ENCODE measurements around the gene PRELID3B. TPM values are rescaled to one million over a fixed set of nuclear protein-coding genes. Genes with fewer than 3 reads are reported as not detected.

Gene PRELID3B
- total and polyA plus RNA-seq, 2 of the 13 experiments (the other 11 are each of a cell fraction or from before 2014, with no cell fraction given) = 23.3 to 42.6 TPM

- TF ChIP-seq ZNF713 (CRISPR knock-in tag; IDR thresholded peaks at IDR 0.05) (no peak), SNAPC5 (CRISPR knock-in tag; IDR thresholded peaks at IDR 0.05; ENCODE audit: borderline replicate concordance) (no peak), HMGXB4 (CRISPR knock-in tag; IDR thresholded peaks at IDR 0.05; ENCODE audit: borderline replicate concordance in 1 of 2, low read depth in 1 of 2) (0 out of 4 replicates have a peak, but pooled peaks of 1 of the 2 experiments have one; percentile 15), ZNF230 (CRISPR knock-in tag; IDR thresholded peaks at IDR 0.05) (no peak), NFE2L1 (CRISPR knock-in tag; IDR thresholded peaks at IDR 0.05; ENCODE audit: borderline replicate concordance) (no peak), ZNF589 (CRISPR knock-in tag; conservative IDR thresholded peaks at IDR 0.05) (no peak), ZBTB38 (CRISPR knock-in tag; IDR thresholded peaks at IDR 0.05) (peak; percentile 80), ZBTB3 (CRISPR knock-in tag; IDR thresholded peaks at IDR 0.05; ENCODE audit: borderline replicate concordance, low read depth) (no peak), NCOA1 (CRISPR knock-in tag; IDR thresholded peaks at IDR 0.05) (0 out of 2 replicates have a peak, but pooled peaks have one; percentile 12), TGIF2 (CRISPR knock-in tag; IDR thresholded peaks at IDR 0.05) (peak; percentile 16; the same call in 1 of the 2 replicates), ZNF562 (CRISPR knock-in tag; IDR thresholded peaks at IDR 0.05; ENCODE audit: borderline replicate concordance) (no peak), POLR2G (IDR thresholded peaks at IDR 0.05; ENCODE audit: low read depth, low read length) (peak; percentile 63), ZNF350 (CRISPR knock-in tag; IDR thresholded peaks at IDR 0.05; ENCODE audit: borderline replicate concordance, low read depth) (0 out of 2 replicates have a peak, but pooled peaks have one; percentile 17), PITX1 (CRISPR knock-in tag; IDR thresholded peaks at IDR 0.05) (0 out of 2 replicates have a peak, but pooled peaks have one; percentile 4), EP300 (IDR thresholded peaks at IDR 0.05; ENCODE audit: low read depth in 2 of 2, low read length in 2 of 2) (no peak), EP300 (CRISPR knock-in tag; IDR thresholded peaks at IDR 0.05; ENCODE audit: borderline replicate concordance) (no peak), ZIK1 (CRISPR knock-in tag; IDR thresholded peaks at IDR 0.05; ENCODE audit: borderline replicate concordance, low read depth) (no peak)
- TF ChIP-seq, protein P1, sequence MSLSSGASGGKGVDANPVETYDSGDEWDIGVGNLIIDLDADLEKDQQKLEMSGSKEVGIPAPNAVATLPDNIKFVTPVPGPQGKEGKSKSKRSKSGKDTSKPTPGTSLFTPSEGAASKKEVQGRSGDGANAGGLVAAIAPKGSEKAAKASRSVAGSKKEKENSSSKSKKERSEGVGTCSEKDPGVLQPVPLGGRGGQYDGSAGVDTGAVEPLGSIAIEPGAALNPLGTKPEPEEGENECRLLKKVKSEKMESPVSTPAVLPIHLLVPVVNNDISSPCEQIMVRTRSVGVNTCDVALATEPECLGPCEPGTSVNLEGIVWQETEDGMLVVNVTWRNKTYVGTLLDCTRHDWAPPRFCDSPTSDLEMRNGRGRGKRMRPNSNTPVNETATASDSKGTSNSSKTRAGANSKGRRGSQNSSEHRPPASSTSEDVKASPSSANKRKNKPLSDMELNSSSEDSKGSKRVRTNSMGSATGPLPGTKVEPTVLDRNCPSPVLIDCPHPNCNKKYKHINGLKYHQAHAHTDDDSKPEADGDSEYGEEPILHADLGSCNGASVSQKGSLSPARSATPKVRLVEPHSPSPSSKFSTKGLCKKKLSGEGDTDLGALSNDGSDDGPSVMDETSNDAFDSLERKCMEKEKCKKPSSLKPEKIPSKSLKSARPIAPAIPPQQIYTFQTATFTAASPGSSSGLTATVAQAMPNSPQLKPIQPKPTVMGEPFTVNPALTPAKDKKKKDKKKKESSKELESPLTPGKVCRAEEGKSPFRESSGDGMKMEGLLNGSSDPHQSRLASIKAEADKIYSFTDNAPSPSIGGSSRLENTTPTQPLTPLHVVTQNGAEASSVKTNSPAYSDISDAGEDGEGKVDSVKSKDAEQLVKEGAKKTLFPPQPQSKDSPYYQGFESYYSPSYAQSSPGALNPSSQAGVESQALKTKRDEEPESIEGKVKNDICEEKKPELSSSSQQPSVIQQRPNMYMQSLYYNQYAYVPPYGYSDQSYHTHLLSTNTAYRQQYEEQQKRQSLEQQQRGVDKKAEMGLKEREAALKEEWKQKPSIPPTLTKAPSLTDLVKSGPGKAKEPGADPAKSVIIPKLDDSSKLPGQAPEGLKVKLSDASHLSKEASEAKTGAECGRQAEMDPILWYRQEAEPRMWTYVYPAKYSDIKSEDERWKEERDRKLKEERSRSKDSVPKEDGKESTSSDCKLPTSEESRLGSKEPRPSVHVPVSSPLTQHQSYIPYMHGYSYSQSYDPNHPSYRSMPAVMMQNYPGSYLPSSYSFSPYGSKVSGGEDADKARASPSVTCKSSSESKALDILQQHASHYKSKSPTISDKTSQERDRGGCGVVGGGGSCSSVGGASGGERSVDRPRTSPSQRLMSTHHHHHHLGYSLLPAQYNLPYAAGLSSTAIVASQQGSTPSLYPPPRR (CRISPR knock-in tag; IDR thresholded peaks at IDR 0.05; ENCODE audit: borderline replicate concordance) = no peak
- TF ChIP-seq, protein P2, sequence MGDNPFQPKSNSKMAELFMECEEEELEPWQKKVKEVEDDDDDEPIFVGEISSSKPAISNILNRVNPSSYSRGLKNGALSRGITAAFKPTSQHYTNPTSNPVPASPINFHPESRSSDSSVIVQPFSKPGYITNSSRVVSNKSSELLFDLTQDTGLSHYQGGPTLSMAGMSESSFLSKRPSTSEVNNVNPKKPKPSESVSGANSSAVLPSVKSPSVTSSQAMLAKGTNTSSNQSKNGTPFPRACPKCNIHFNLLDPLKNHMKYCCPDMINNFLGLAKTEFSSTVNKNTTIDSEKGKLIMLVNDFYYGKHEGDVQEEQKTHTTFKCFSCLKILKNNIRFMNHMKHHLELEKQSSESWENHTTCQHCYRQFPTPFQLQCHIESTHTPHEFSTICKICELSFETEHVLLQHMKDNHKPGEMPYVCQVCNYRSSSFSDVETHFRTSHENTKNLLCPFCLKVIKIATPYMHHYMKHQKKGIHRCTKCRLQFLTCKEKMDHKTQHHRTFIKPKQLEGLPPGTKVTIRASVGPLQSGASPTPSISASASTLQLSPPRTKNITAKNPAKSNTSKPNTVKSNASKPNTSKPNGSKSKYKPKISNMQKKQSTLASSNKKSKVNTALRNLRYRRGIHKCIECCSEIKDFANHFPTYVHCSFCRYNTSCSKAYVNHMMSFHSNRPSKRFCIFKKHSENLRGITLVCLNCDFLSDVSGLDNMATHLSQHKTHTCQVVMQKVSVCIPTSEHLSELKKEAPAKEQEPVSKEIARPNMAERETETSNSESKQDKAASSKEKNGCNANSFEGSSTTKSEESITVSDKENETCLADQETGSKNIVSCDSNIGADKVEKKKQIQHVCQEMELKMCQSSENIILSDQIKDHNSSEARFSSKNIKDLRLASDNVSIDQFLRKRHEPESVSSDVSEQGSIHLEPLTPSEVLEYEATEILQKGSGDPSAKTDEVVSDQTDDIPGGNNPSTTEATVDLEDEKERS (CRISPR knock-in tag; IDR thresholded peaks at IDR 0.05) = peak; percentile 44; the same call in 1 of the 2 replicates
Measured at GRCh38 chr20:58996226-58996611, 46.4 kb downstream of the PRELID3B start (continued).

Measured in HepG2 (cell line).